Nephron (organoid): Measurements from ENCODE around the gene KBTBD13.
A peak's percentile ranks its signal among the peaks of the same experiment; 100 is the strongest.

Experiments used
- H3K27ac Mint-ChIP-seq, 3 experiments: 2 replicates each; pipeline ENCODE4 v1.8.0; 2020; ENCODE audit warnings: mixed read lengths in 3 of 3, mild to moderate bottlenecking in 2 of 3, moderate library complexity in 1 of 3
- H3K27me3 Mint-ChIP-seq: 2 replicates; pipeline ENCODE4 v1.8.0; 2021; ENCODE audit warnings: low read depth, mild to moderate bottlenecking, moderate library complexity, mixed read lengths
- H3K36me3 Mint-ChIP-seq: 2 replicates; pipeline ENCODE4 v1.8.0; 2020; ENCODE audit warnings: low read depth, mixed read lengths
- H3K4me1 Mint-ChIP-seq: 2 replicates; pipeline ENCODE4 v1.8.0; 2020; ENCODE audit warnings: mixed read lengths
- H3K4me3 Mint-ChIP-seq, 3 experiments: 2 replicates each; pipeline ENCODE4 v1.8.0; 2020; ENCODE audit warnings: mild to moderate bottlenecking in 3 of 3, mixed read lengths in 3 of 3, moderate library complexity in 2 of 3
- H3K9me3 Mint-ChIP-seq: 2 replicates; pipeline ENCODE4 v1.8.0; 2020; ENCODE audit warnings: mixed read lengths
- CTCF ChIP-seq, 3 experiments: fragments of 200-600 bp; sonication (generic); IDR thresholded peaks; one replicate each; pipeline ENCODE4 v1.5.0; 2021; ENCODE audit warnings: antibody characterized with exemption in 3 of 3; ENCODE audit not compliant: unreplicated experiment in 3 of 3

The KBTBD13 gene

GRCh38 chr15:65062061-65062460, 14.5 kb upstream of the KBTBD13 start:
- Mint-ChIP-seq H3K27me3 (peaks cover 2% of the 10 kb centered on the region), H3K27ac (peak overlapping the region in 1 of 3 experiments; percentile 6), H3K36me3 (peaks cover 45% of the 10 kb centered on the region), H3K4me3 (no peak overlapping the region), H3K4me1 (peaks cover 30% of the 10 kb centered on the region), H3K9me3 (no peaks in the 10 kb centered on the region)
- TF ChIP-seq CTCF (IDR thresholded peaks at IDR 0.05; ENCODE audit: unreplicated experiment in 3 of 3), result no peak

- H3K36me3 Mint-ChIP-seq, result peaks cover 39% of the 10 kb centered on the region
- peaks cover 5% of the 10 kb centered on the region for H3K27me3 Mint-ChIP-seq
- H3K4me3 Mint-ChIP-seq, result no peak overlapping the region
- peaks cover 28% of the 10 kb centered on the region for H3K4me1 Mint-ChIP-seq
- H3K27ac Mint-ChIP-seq, result peak overlapping the region in 1 of 3 experiments; percentile 6
- TF ChIP-seq CTCF (IDR thresholded peaks at IDR 0.05; ENCODE audit: unreplicated experiment in 3 of 3), result no peak
- no peaks in the 10 kb centered on the region for H3K9me3 Mint-ChIP-seq
These were observed 13.8 kb upstream of the KBTBD13 start for GRCh38 chr15:65062726-65063125.

- peaks cover 14% of the 10 kb centered on the region for H3K27me3 Mint-ChIP-seq
- peaks cover 58% of the 10 kb centered on the region for H3K4me1 Mint-ChIP-seq
These were observed 10.4 kb upstream of the KBTBD13 start for GRCh38 chr15:65066001-65066634.

GRCh38 chr15:65066635-65067316, 9.8 kb upstream of the KBTBD13 start:
- H3K27me3 Mint-ChIP-seq, result peaks cover 14% of the 10 kb centered on the region
- peak overlapping the region; percentile 90 to 93 (median 92) for H3K4me3 Mint-ChIP-seq
- peaks cover 65% of the 10 kb centered on the region for H3K4me1 Mint-ChIP-seq
- TF ChIP-seq CTCF (IDR thresholded peaks at IDR 0.05; ENCODE audit: unreplicated experiment in 3 of 3), result no peak
- no peaks in the 10 kb centered on the region for H3K9me3 Mint-ChIP-seq
- peaks cover 17% of the 10 kb centered on the region for H3K36me3 Mint-ChIP-seq
- H3K27ac Mint-ChIP-seq, result peak overlapping the region; percentile 93 to 95 (median 94)

More at GRCh38 chr15:65066001-65066634, 10.4 kb upstream of the KBTBD13 start:
- Mint-ChIP-seq H3K36me3 (peaks cover 18% of the 10 kb centered on the region), H3K9me3 (no peaks in the 10 kb centered on the region), H3K27ac (peak overlapping the region; percentile 93 to 95 (median 94)), H3K4me3 (peak overlapping the region; percentile 90 to 93 (median 92))
- TF ChIP-seq CTCF (IDR thresholded peaks at IDR 0.05; ENCODE audit: unreplicated experiment in 3 of 3), result no peak

- H3K4me1 Mint-ChIP-seq, result peaks cover 69% of the 10 kb centered on the region
- peak overlapping the region; percentile 90 to 93 (median 92) for H3K4me3 Mint-ChIP-seq
- peak overlapping the region; percentile 93 to 95 (median 94) for H3K27ac Mint-ChIP-seq
- no peaks in the 10 kb centered on the region for H3K9me3 Mint-ChIP-seq
- peaks cover 15% of the 10 kb centered on the region for H3K36me3 Mint-ChIP-seq
- H3K27me3 Mint-ChIP-seq, result peaks cover 14% of the 10 kb centered on the region
- no peak for TF ChIP-seq CTCF (IDR thresholded peaks at IDR 0.05; ENCODE audit: unreplicated experiment in 3 of 3)
These were observed 9.3 kb upstream of the KBTBD13 start for GRCh38 chr15:65067317-65067644.
